Measurements from ENCODE around the gene RFLNA.

RFLNA gene

GRCh38 chr12:124345795-124346194 is 50.9 kb downstream of the RFLNA start:
- H2AFZ ChIP-seq (ENCODE audit: low read depth, low read length) = no peak overlapping the region
- no peaks in the 10 kb centered on the region for H3K9me3 ChIP-seq (ENCODE audit: insufficient read depth, low read length)
- H3K36me3 ChIP-seq (replicated peaks; ENCODE audit: low read depth, low read length) = peaks cover 36% of the 10 kb centered on the region
- H4K20me1 ChIP-seq (ENCODE audit: insufficient read depth, low read length) = no peaks in the 10 kb centered on the region; the same call in 1 of the 2 replicates
- H3K27me3 ChIP-seq (ENCODE audit: low read depth, low read length) = no peaks in the 10 kb centered on the region
- H3K79me2 ChIP-seq (ENCODE audit: low read length) = no peaks in the 10 kb centered on the region
- no peak overlapping the region for H3K27ac ChIP-seq (ENCODE audit: low read length)
- H3K4me3 ChIP-seq (ENCODE audit: low read length) = no peak overlapping the region
- TF ChIP-seq CTCF (IDR thresholded peaks at IDR 0.05; ENCODE audit: low read depth, low read length) (no peak), EZH2phosphoT487 (IDR thresholded peaks at IDR 0.05; ENCODE audit: low read depth) (no peak)
- no peak overlapping the region for H3K9ac ChIP-seq (ENCODE audit: low read length)
- no peak overlapping the region for H3K4me2 ChIP-seq (ENCODE audit: low read length)
- no peaks in the 10 kb centered on the region for H3K4me1 ChIP-seq (ENCODE audit: low read length)

GRCh38 chr12:124346425-124347168 is 51.7 kb downstream of the RFLNA start:
- H3K36me3 ChIP-seq (replicated peaks; ENCODE audit: low read depth, low read length) = peaks cover 40% of the 10 kb centered on the region
- H4K20me1 ChIP-seq (ENCODE audit: insufficient read depth, low read length) = no peaks in the 10 kb centered on the region; the same call in 1 of the 2 replicates
- H2AFZ ChIP-seq (ENCODE audit: low read depth, low read length) = no peak overlapping the region

GRCh38 chr12:124347335-124347734 is 52.4 kb downstream of the RFLNA start:
- no peak for TF ChIP-seq CTCF (IDR thresholded peaks at IDR 0.05; ENCODE audit: low read depth, low read length)
- no peak for TF ChIP-seq EZH2phosphoT487 (IDR thresholded peaks at IDR 0.05; ENCODE audit: low read depth)
- Histone ChIP-seq H3K4me3 (ENCODE audit: low read length) (no peak overlapping the region), H3K79me2 (ENCODE audit: low read length) (no peaks in the 10 kb centered on the region), H3K4me2 (ENCODE audit: low read length) (no peak overlapping the region), H2AFZ (ENCODE audit: low read depth, low read length) (no peak overlapping the region), H3K27ac (ENCODE audit: low read length) (no peak overlapping the region), H3K36me3 (replicated peaks; ENCODE audit: low read depth, low read length) (peaks cover 42% of the 10 kb centered on the region), H4K20me1 (ENCODE audit: insufficient read depth, low read length) (no peaks in the 10 kb centered on the region; the same call in 1 of the 2 replicates), H3K9ac (ENCODE audit: low read length) (no peak overlapping the region), H3K9me3 (ENCODE audit: insufficient read depth, low read length) (no peaks in the 10 kb centered on the region), H3K4me1 (ENCODE audit: low read length) (no peaks in the 10 kb centered on the region), H3K27me3 (ENCODE audit: low read depth, low read length) (no peaks in the 10 kb centered on the region)

More at GRCh38 chr12:124346425-124347168, 51.7 kb downstream of the RFLNA start:
- Histone ChIP-seq H3K27me3 (ENCODE audit: low read depth, low read length) (no peaks in the 10 kb centered on the region), H3K4me3 (ENCODE audit: low read length) (no peak overlapping the region), H3K4me2 (ENCODE audit: low read length) (no peak overlapping the region), H3K79me2 (ENCODE audit: low read length) (no peaks in the 10 kb centered on the region), H3K4me1 (ENCODE audit: low read length) (no peaks in the 10 kb centered on the region), H3K9ac (ENCODE audit: low read length) (no peak overlapping the region), H3K9me3 (ENCODE audit: insufficient read depth, low read length) (no peaks in the 10 kb centered on the region), H3K27ac (ENCODE audit: low read length) (no peak overlapping the region)
- TF ChIP-seq CTCF (IDR thresholded peaks at IDR 0.05; ENCODE audit: low read depth, low read length) = no peak
- TF ChIP-seq EZH2phosphoT487 (IDR thresholded peaks at IDR 0.05; ENCODE audit: low read depth) = no peak

GRCh38 chr12:124347805-124348658 is 53.1 kb downstream of the RFLNA start:
- no peak overlapping the region for H3K27ac ChIP-seq (ENCODE audit: low read length)
- peaks cover 42% of the 10 kb centered on the region for H3K36me3 ChIP-seq (replicated peaks; ENCODE audit: low read depth, low read length)
- H3K4me2 ChIP-seq (ENCODE audit: low read length) = no peak overlapping the region
- no peaks in the 10 kb centered on the region; the same call in 1 of the 2 replicates for H4K20me1 ChIP-seq (ENCODE audit: insufficient read depth, low read length)
- H3K79me2 ChIP-seq (ENCODE audit: low read length) = no peaks in the 10 kb centered on the region
- no peaks in the 10 kb centered on the region for H3K27me3 ChIP-seq (ENCODE audit: low read depth, low read length)
- TF ChIP-seq EZH2phosphoT487 (IDR thresholded peaks at IDR 0.05; ENCODE audit: low read depth) (no peak), CTCF (IDR thresholded peaks at IDR 0.05; ENCODE audit: low read depth, low read length) (peak; percentile 66)
- H3K9ac ChIP-seq (ENCODE audit: low read length) = no peak overlapping the region
- H3K4me3 ChIP-seq (ENCODE audit: low read length) = no peak overlapping the region
- H3K4me1 ChIP-seq (ENCODE audit: low read length) = no peaks in the 10 kb centered on the region
- H3K9me3 ChIP-seq (ENCODE audit: insufficient read depth, low read length) = no peaks in the 10 kb centered on the region
- H2AFZ ChIP-seq (ENCODE audit: low read depth, low read length) = no peak overlapping the region
